T47D (cell line): ENCODE measurements around the gene MCTS1.
A peak's percentile ranks its signal among the peaks of the same experiment; 100 is the strongest.
"Not testable (repeated sequence)": the region's sequence is repeated elsewhere in the genome, so short reads cannot be mapped to it uniquely, and the experiment has no call there.

Experiments
- DNase-seq, 2 experiments: peaks; one replicate each; pipeline versions ENCODE4 v3.0.0 to v3.0.0-alpha.2; 2011 to 2012; ENCODE audit warnings: low read depth in 1 of 2, low spot score in 1 of 2
- JUND ChIP-seq: IDR thresholded peaks from 2 replicates; pipeline ENCODE4 v1.6.1; 2012; ENCODE audit warnings: low read depth
- in situ Hi-C: cut with HindIII; loops from 2 replicates; pipeline ENCODE4 v1.10.0; 2016; ENCODE audit warnings: low sequenced_read_pairs, low pct_unique_long_range_greater_than_20kb

MCTS1 gene

DNA sequence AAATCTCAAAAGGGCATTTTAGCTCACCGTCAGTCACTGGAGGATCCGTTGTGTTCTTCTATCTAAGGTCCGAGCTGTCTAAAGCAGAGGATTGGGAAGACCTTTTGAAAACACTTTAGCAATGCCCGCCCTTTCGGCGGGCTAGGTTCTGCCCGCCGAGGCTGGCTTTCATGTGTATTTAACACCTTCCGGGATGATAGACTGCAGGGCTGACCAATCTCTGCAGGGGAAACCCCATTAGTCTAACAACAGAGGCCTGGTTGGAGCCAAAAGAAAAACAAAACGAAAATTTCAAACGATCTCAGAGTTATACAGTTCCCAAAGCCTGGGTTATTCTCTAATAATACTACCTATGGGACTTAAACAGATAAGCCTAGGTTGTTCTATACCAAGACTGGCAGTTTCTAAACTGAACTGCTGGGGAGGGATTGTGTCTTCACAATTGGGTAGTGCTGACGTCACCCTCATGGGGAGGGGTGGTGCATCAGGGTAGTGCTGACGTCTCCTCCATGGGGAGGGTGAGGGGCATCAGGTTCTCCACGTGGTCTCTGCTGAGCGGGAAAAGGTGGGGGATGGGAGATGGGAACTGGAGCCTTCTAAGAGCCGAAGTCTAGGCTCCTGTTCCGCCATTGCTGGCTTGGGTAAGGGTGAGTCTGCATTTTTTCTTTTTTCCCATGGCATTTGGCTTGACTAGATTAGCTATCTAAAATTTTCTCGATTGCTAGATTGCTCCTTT is 28.4 kb upstream of the MCTS1 start:
- no peak for TF ChIP-seq JUND
- in situ Hi-C loops: no loop called here
- DNase-seq: no peak

DNA sequence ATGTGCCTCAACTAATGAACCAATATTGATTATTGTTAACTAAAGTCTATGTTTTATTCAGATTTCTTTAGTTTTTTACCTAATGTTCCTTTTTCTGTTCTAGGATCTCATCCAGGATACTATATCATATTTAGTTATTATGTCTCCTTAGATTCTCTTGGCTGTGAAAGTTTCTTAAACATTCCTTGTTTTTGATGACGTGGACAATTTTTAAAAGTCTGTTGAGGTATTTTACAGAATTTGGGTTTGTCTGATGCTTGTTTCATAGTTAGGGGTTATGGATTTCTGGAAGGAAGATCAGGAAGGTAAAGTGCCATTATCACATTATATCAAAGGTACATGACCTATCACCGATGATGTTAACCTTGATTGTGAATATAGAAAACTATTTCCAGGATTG is 18.2 kb upstream of the MCTS1 start:
- TF ChIP-seq JUND: no peak
- in situ Hi-C loops: no loop called here
- DNase-seq: no peak

DNA sequence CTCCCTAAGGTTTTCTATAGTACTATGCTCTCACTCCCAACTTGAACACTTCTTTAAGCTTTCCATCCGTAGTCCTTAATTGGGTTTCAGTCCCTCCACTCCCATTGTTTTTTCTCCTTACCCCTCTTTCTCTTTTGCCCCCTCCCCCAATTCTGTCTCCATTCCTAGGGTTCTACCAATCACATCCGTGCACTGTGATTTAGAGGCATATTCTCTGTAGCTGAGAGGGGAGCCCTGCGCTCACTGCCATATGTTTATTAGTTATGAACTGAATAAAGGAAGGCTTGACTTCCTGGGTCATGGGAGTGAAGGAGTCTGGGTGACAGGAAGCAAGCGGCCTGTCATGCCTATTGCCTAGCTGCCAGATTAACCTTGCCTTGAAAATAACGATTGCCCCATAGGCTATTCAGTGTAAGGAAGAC is 471 bp downstream of the MCTS1 start:
- TF ChIP-seq JUND: no peak
- DNase-seq: peak in 1 of 2 experiments; percentile 9
- in situ Hi-C loops: no loop called here

GRCh38 chrX:120612086-120612485 is 8.2 kb downstream of the MCTS1 start:
- in situ Hi-C loops: no loop called here
- DNase-seq: no peak
- no peak for TF ChIP-seq JUND

- TF ChIP-seq JUND: no peak
- DNase-seq: no peak
- in situ Hi-C loops: no loop called here
Measured at GRCh38 chrX:120614816-120615215, 10.9 kb downstream of the MCTS1 start.

- DNase-seq: no peak
- in situ Hi-C loops: no loop called here
- TF ChIP-seq JUND: no peak
Measured at GRCh38 chrX:120617996-120618630, 14.2 kb downstream of the MCTS1 start.

GRCh38 chrX:120625371-120625770 is 21.5 kb downstream of the MCTS1 start:
- no peak for TF ChIP-seq JUND
- in situ Hi-C loops: no loop called here

GRCh38 chrX:120629667-120630537 is 26.0 kb downstream of the MCTS1 start, which contains the start of gene C1GALT1C1:
C1GALT1C1 (minus strand) TSS chrX:120630054; CDS start chrX:120627166, 2,888 bp downstream.
- peak; percentile 26 to 93 for DNase-seq
- TF ChIP-seq JUND: no peak
- in situ Hi-C loops: no loop called here

More at GRCh38 chrX:120625371-120625770, 21.5 kb downstream of the MCTS1 start:
- no peak for DNase-seq

DNA sequence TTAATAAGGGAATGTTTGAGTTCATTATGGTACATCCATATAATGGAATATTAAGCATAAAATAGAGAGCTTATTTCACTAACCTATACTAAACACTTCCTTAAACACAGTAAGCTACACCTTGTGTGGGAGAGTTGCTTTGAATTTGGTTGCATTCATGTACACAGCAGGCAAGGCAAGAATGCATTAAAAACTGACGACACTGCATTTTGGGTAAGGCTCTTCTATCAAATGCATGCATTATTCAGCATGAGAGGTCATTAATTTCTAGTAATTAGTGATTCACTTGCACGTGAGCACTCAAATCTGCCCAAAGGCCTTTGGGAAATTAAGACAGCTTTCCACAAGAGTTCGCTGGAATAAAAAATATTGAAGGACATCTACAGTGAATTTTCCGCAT is 34.7 kb downstream of the MCTS1 start:
- in situ Hi-C loops: no loop called here
- no peak for TF ChIP-seq JUND
- DNase-seq: no peak

- in situ Hi-C loops: no loop called here
- DNase-seq: peak in 1 of 2 experiments; percentile 64
- TF ChIP-seq JUND: no peak
Measured at GRCh38 chrX:120642871-120643270, 39.0 kb downstream of the MCTS1 start.

DNA sequence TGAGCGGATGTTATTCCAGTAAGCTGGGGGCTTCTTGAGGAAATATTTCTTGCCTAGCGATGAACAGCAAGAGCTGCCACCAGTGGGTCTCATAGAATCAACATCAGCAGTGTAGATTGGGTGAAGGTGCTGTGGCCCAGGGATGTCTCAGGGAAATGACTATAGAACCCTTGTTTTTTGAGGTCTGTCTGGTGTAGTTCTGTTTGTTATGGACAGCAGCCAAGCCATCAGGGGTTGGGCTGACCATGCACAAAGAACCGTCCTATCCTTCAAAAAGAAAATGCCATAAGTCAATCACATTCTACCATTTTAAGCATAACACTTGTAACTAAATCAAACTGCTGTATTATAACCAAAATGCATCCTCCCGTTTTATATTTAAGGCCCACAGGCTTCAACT is 43.2 kb downstream of the MCTS1 start:
- in situ Hi-C loops: no loop called here
- no peak for DNase-seq
- no peak for TF ChIP-seq JUND

DNA sequence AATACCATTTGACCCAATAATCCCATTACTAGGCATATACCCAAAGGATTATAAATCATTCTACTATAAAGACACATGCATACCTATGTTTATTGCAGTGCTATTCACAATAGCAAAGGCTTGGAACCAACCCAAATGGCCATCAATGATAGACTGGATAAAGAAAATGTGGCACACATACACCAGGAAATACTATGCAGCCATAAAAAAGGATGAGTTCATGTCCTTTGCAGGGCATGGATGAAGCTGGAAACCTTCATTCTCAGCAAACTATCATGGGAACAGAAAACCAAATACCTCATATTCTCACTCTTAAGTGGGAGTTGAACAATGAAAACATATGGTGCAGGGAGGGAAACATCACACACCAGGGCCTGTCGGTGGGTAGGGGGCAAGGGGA is 48.4 kb downstream of the MCTS1 start:
- in situ Hi-C loops: not testable (repeated sequence)

GRCh38 chrX:120653000-120653399 is 49.1 kb downstream of the MCTS1 start:
- DNase-seq: peak in 1 of 2 experiments; percentile 69
- in situ Hi-C loops: no loop called here
- TF ChIP-seq JUND: no peak

More for the DNA sequence above, 48.4 kb downstream of the MCTS1 start:
- not testable (repeated sequence) for DNase-seq
